SU-DHL-6 (cell line): ENCODE data around the gene MATK.

Experiments
- H2AFZ ChIP-seq: fragments of 200-600 bp; sonication (generic); 2 replicates; pipeline ENCODE4 v1.6.1; 2014; ENCODE audit warnings: low read depth, mild to moderate bottlenecking, moderate library complexity, mixed read lengths, antibody characterized with exemption, low read length; ENCODE audit not compliant: severe bottlenecking
- H3F3A ChIP-seq: fragments of 200-600 bp; shearing (Covaris generic); 2 replicates; pipeline ENCODE4 v1.6.0; 2016; ENCODE audit warnings: antibody characterized with exemption, mild to moderate bottlenecking; ENCODE audit not compliant: insufficient read depth
- H3K27ac ChIP-seq: fragments of 200-600 bp; sonication (generic); 2 replicates; pipeline ENCODE4 v1.5.1; 2016; ENCODE audit warnings: low read depth, mild to moderate bottlenecking, low read length, moderate library complexity, mixed read lengths
- H3K27me3 ChIP-seq: fragments of 200-600 bp; sonication (generic), shearing (Covaris generic); 2 replicates; pipeline ENCODE4 v1.6.0; 2014; ENCODE audit warnings: mild to moderate bottlenecking, low read length
- H3K36me3 ChIP-seq: fragments of 200-600 bp; sonication (generic); 2 replicates; pipeline ENCODE4 v1.6.1; 2014; ENCODE audit warnings: mild to moderate bottlenecking, low read length, mixed read lengths
- H3K4me2 ChIP-seq: fragments of 300-600, 200-600 bp; shearing (Covaris generic), sonication (generic); 2 replicates; pipeline ENCODE4 v1.6.0; 2014; ENCODE audit warnings: low read length, low read depth, mild to moderate bottlenecking; ENCODE audit not compliant: poor library complexity, severe bottlenecking
- H3K4me3 ChIP-seq: fragments of 200-600 bp; sonication (generic); 2 replicates; pipeline ENCODE4 v1.5.1; 2014; ENCODE audit warnings: antibody characterized with exemption, low read length, mild to moderate bottlenecking, mixed read lengths; ENCODE audit not compliant: insufficient read depth, poor library complexity, severe bottlenecking
- H3K79me2 ChIP-seq: fragments of 200-600 bp; sonication (generic); 2 replicates; pipeline ENCODE4 v1.6.1; 2014; ENCODE audit warnings: mild to moderate bottlenecking, low read length, moderate library complexity; ENCODE audit not compliant: insufficient read depth
- H3K9ac ChIP-seq: fragments of 200-600 bp; sonication (generic); 2 replicates; pipeline ENCODE4 v1.7.0; 2014; ENCODE audit warnings: mild to moderate bottlenecking, low read length
- H3K9me2 ChIP-seq: fragments of 200-600 bp; sonication (generic); replicated peaks from 2 replicates; pipeline ENCODE4 v1.6.1; 2014; ENCODE audit warnings: low read length; ENCODE audit not compliant: insufficient read depth
- H3K9me3 ChIP-seq: fragments of 200-600 bp; sonication (generic); 2 replicates; pipeline ENCODE4 v1.6.1; 2014; ENCODE audit warnings: low read length, mixed read lengths; ENCODE audit not compliant: insufficient read depth
- H4K20me1 ChIP-seq: fragments of 200-600 bp; sonication (generic); 2 replicates; pipeline ENCODE4 v1.6.1; 2014; ENCODE audit warnings: low read depth, mild to moderate bottlenecking, antibody characterized with exemption, low read length, moderate library complexity, mixed read lengths
- CTCF ChIP-seq: fragments of 200-600 bp; sonication (generic); IDR thresholded peaks from one replicate; pipeline ENCODE4 v1.5.1; 2017; ENCODE audit warnings: antibody characterized with exemption, mild to moderate bottlenecking, low read length, moderate library complexity; ENCODE audit not compliant: insufficient read depth, poor library complexity, severe bottlenecking
- EZH2phosphoT487 ChIP-seq: fragments of 200-600 bp; sonication (generic), shearing (Covaris generic); conservative IDR thresholded peaks from 2 replicates; pipeline ENCODE4 v1.6.1; 2018; ENCODE audit warnings: mild to moderate bottlenecking, antibody characterized with exemption, low read length, moderate library complexity, mixed read lengths

Gene MATK

GRCh38 chr19:3803114-3803888, 17.1 kb upstream of the MATK start:
- TF ChIP-seq CTCF: no peak
- TF ChIP-seq EZH2phosphoT487: no peak
- Histone ChIP-seq H3K9ac (no peak overlapping the region), H3K36me3 (no peaks in the 10 kb centered on the region), H3K9me3 (no peaks in the 10 kb centered on the region), H3K27me3 (no peaks in the 10 kb centered on the region), H3K27ac (no peak overlapping the region), H2AFZ (no peak overlapping the region), H3K9me2 (no peaks in the 10 kb centered on the region), H3F3A (no peaks in the 10 kb centered on the region), H3K4me3 (no peak overlapping the region), H3K79me2 (no peaks in the 10 kb centered on the region), H3K4me2 (no peak overlapping the region), H4K20me1 (no peaks in the 10 kb centered on the region)

DNA sequence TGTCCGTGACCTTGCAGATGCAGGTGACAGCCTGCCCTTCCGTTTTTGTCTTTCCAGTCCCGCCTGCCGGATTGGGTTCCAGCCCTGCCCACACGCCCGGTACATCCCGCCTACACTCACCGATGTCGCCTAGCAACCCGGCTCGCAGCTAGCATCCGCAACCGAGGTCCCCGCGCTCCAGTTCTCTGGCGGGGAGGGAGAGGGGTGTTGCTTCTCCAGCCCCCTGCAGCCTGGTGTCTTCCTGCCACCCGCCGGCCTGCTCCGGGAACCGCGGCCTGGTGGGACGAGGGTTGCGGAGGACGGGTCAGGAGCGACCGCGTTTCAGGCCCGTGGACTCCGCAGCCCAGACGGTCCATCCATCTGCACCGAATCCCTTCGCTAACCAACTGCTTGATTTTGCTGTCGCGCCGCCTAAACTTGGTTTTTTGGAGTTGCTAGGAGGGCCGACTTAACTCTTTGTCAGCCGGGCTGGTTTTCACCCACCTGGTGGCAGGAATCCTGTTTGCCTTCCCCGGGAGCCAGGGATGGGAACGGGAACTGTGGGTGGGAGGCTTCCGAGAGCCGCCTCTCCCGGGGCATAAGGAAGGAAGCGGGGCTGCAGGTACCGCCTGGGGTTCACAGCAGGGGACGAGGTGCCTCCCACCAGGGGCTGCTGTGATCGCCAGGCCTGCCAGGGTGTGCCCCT, 15.4 kb upstream of the MATK start:
- no peaks in the 10 kb centered on the region for H3K79me2 ChIP-seq
- no peaks in the 10 kb centered on the region for H3K9me3 ChIP-seq
- H3K27ac ChIP-seq: no peak overlapping the region
- no peaks in the 10 kb centered on the region for H4K20me1 ChIP-seq
- H3K36me3 ChIP-seq: no peaks in the 10 kb centered on the region
- no peak overlapping the region for H3K9ac ChIP-seq
- H3K9me2 ChIP-seq: no peaks in the 10 kb centered on the region
- H2AFZ ChIP-seq: no peak overlapping the region
- no peak for TF ChIP-seq CTCF
- no peak for TF ChIP-seq EZH2phosphoT487
- no peak overlapping the region for H3K4me2 ChIP-seq
- H3K27me3 ChIP-seq: no peaks in the 10 kb centered on the region
- H3F3A ChIP-seq: no peaks in the 10 kb centered on the region
- H3K4me3 ChIP-seq: no peak overlapping the region

- Histone ChIP-seq H3K27ac (no peak overlapping the region), H3K9me2 (no peaks in the 10 kb centered on the region), H3K9me3 (no peaks in the 10 kb centered on the region), H3F3A (no peaks in the 10 kb centered on the region), H3K79me2 (no peaks in the 10 kb centered on the region), H4K20me1 (no peaks in the 10 kb centered on the region), H2AFZ (no peak overlapping the region), H3K9ac (no peak overlapping the region), H3K4me2 (no peak overlapping the region), H3K36me3 (no peaks in the 10 kb centered on the region), H3K4me3 (no peak overlapping the region), H3K27me3 (no peaks in the 10 kb centered on the region)
- TF ChIP-seq EZH2phosphoT487 (no peak), CTCF (no peak)
Measured at GRCh38 chr19:3800996-3801395, 14.8 kb upstream of the MATK start.
